A549 treated with dexamethasone at 1 μM for 4 hours (cell line): Measurements from ENCODE around the gene PPL. TPM values are rescaled to one million over a fixed set of nuclear protein-coding genes. Genes with fewer than 3 reads are reported as not detected.

ENCODE experiments used
- total RNA-seq: library from RNA; stranded (reverse); fragments of 200-300 nt; extraction: Qiagen RNA extraction; gene quantifications from 5 replicates; pipeline ENCODE4 v1.2.3, GENCODE V29; 2022

PPL gene, protein sequence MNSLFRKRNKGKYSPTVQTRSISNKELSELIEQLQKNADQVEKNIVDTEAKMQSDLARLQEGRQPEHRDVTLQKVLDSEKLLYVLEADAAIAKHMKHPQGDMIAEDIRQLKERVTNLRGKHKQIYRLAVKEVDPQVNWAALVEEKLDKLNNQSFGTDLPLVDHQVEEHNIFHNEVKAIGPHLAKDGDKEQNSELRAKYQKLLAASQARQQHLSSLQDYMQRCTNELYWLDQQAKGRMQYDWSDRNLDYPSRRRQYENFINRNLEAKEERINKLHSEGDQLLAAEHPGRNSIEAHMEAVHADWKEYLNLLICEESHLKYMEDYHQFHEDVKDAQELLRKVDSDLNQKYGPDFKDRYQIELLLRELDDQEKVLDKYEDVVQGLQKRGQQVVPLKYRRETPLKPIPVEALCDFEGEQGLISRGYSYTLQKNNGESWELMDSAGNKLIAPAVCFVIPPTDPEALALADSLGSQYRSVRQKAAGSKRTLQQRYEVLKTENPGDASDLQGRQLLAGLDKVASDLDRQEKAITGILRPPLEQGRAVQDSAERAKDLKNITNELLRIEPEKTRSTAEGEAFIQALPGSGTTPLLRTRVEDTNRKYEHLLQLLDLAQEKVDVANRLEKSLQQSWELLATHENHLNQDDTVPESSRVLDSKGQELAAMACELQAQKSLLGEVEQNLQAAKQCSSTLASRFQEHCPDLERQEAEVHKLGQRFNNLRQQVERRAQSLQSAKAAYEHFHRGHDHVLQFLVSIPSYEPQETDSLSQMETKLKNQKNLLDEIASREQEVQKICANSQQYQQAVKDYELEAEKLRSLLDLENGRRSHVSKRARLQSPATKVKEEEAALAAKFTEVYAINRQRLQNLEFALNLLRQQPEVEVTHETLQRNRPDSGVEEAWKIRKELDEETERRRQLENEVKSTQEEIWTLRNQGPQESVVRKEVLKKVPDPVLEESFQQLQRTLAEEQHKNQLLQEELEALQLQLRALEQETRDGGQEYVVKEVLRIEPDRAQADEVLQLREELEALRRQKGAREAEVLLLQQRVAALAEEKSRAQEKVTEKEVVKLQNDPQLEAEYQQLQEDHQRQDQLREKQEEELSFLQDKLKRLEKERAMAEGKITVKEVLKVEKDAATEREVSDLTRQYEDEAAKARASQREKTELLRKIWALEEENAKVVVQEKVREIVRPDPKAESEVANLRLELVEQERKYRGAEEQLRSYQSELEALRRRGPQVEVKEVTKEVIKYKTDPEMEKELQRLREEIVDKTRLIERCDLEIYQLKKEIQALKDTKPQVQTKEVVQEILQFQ (N-terminal part only)
- 4.2 to 7.5 TPM (median 6.4 TPM) in 5 replicates for total RNA-seq

DNA sequence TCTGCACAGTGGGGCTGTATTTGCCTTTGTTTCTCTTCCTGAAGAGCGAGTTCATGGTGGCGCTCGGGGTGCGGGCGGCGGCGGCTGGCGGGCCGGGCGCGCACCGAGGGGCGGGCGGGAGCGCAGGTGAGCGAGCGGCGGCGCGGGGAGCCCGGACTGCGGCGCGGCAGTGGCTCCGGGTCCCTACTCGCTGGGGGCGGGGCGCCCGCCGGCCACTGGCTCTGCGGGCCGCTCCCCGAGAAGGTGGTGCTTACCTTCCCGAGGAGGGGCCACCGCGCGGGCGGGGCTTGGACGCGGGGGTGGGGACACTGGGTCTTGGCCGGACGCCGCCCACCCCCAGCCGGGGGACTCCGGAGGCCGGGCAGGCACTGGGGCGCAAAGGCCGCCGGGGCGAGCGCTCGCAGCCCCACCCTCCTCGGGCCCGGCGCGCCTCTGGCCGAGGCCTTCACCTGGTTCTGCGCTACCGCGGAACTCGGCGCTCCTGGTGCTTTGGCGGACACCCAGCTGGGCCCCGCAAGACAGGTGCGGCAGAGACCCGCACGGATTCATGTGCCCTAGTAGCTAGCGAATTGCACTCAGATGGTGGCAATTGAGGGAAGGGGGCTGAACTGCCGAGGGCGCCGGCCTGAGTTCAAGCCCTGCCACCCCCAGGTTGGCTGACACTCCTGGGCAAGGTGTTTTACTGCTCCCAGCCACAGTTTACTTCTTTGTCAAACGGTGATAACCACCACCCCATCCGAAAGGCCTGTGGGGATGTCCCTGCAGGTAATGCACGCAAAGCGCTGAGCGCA, at the start of gene PPL:
Gene PPL, minus strand, starts transcription at position 158 of the 791 bp plus-strand sequence. Its CDS starts 103 bp downstream, at position 55.

DNA sequence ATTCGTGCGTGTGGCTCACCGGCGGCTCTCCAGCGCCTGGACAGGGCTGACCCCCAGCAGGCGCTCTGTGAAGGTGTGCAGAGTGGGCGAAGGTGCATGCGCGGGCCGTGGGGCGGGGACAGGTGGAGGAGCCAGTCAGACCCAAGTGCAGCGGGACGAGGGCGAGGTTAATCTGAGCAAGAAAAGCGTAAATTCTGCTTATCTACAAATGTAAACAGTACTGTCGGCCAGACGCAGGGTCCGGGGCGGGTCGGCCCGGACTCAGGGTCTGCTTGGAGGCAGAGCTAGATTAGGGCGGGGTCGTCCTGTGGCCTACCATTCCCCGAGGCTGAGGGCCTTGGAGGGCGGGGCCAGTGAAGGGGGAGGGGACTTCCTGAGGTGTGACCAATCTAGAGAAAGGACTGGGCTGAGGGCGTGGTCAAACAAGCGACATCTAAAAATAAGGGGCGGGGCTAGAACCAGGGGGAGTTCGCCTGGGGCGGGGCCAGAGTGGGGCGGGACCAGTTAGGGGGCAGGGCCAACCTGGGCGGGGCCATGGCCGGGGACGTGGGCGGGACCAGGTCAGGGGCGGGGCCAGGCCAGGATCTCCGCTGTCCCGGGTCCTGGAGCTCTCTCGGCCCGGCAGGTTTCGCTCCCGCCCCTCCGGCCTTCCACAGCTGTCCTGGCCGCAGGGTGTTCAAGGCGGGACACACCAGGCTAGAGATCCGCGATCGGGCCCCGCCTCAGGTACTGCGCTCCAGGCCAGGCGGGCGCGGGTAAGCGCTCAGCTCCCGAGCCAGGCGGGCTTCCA, 21.0 kb upstream of the PPL start, which contains the start of gene SEC14L5:
Gene SEC14L5, plus strand, starts transcription at position 611 of the 790 bp plus-strand sequence. CDS start 994 bp downstream, outside the sequence.

DNA sequence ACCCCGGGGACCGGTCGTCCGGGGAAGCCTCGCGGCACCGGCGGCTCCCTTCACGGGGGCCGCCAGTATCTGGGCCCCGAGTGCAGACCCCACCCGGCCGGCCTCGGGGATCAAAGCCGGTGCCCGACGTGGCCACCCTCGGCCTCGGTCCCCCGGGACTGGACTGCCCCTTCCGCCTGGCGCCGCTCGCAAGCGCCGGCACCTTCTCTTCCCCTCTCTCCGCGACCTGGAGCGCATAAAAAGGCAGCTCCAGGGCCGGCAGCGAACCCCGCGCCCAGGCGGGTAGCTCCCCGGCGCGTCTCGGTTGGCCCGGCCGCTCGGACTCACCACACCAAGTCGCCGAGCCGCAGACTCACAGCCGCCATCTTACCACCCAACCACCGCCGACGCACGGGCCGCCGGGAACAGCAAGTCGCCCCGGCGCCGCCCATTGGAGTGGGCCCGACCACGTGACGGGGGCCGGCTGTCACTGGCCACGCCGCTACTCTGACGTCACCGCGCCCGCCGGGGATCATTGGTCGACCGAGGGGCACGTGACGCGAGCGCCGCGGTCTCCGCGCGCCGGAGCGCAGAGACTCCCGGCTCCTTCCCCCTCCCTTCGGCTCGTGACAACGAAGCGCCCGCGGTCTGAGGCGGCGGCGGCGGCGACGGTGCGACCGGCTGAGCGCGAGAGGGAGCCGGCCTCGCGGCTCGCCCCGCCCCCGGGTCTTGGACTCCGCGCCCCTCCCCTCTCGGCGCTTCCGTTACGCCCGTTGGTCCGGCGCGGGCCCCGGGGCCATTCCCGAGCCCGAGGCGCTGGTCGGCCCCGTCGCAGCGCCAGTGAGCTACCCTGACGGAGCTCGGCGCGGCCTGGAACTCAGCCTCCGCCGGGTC, 89.8 kb downstream of the PPL start, which contains the start of the genes GLYR1 and UBN1:
Gene GLYR1, minus strand, starts transcription at position 388 of the 873 bp plus-strand sequence. Its CDS starts 23 bp downstream, at position 365.
Gene UBN1, plus strand, starts transcription at position 581 of the 873 bp plus-strand sequence. CDS start 5,437 bp downstream, outside the sequence.

Other genes starting within 250 kb of the PPL start
- gene NUDT16L1, start 243.6 kb downstream of the PPL start, total RNA-seq, result 15.8 to 22.8 TPM (median 21.1 TPM) in 5 replicates
- 17.4 to 25.6 TPM (median 25.2 TPM) in 5 replicates for gene ANKS3, start 202.9 kb downstream of the PPL start, total RNA-seq
- 0.83 to 1.4 TPM (median 1.1 TPM) in 5 replicates for gene DNAAF8, start 202.6 kb downstream of the PPL start, total RNA-seq
- gene ZNF500, start 170.0 kb downstream of the PPL start, total RNA-seq, result 6.6 to 8.9 TPM (median 8.8 TPM) in 5 replicates
- not detected in 5 replicates for gene SEPTIN12, start 148.8 kb downstream of the PPL start, total RNA-seq
- gene SMIM22, start 141.8 kb downstream of the PPL start, total RNA-seq, result not detected in 5 replicates
- 9.3 to 17.5 TPM (median 15.5 TPM) in 5 replicates for gene ROGDI, start 134.5 kb downstream of the PPL start, total RNA-seq
- gene GLYR1, start 89.9 kb downstream of the PPL start, total RNA-seq, result 33.8 to 43.3 TPM (median 40.1 TPM) in 5 replicates
- gene UBN1, start 89.7 kb downstream of the PPL start, total RNA-seq, result 20.4 to 29.4 TPM (median 28.1 TPM) in 5 replicates
- gene SEC14L5, start 21.2 kb upstream of the PPL start, total RNA-seq, result 0.01 to 0.06 TPM (median 0.03 TPM) in 5 replicates
- 12.1 to 16.8 TPM (median 15.9 TPM) in 5 replicates for gene NAGPA, start 96.8 kb upstream of the PPL start, total RNA-seq
- not detected in 5 replicates for gene C16orf89, start 128.8 kb upstream of the PPL start, total RNA-seq
- 30.8 to 38.6 TPM (median 36.4 TPM) in 5 replicates for gene ALG1, start 134.7 kb upstream of the PPL start, total RNA-seq
- 22.1 to 25.6 TPM (median 25.0 TPM) in 5 replicates for gene EEF2KMT, start 160.6 kb upstream of the PPL start, total RNA-seq